Suppressor macrophage (primary cell): ENCODE results near the gene ADD1.

ENCODE experiments used
- DNase-seq, 4 experiments: peaks; one replicate each; pipeline ENCODE4 v3.0.0-alpha.2; 2020 to 2022
- total RNA-seq, 17 experiments: gene quantifications; one replicate each; lab custom pipeline; 2026; ENCODE audit warnings: mixed read lengths in 6 of 17, inconsistent platforms in 3 of 17; lab: John Stamatoyannopoulos, UW

The ADD1 gene, protein sequence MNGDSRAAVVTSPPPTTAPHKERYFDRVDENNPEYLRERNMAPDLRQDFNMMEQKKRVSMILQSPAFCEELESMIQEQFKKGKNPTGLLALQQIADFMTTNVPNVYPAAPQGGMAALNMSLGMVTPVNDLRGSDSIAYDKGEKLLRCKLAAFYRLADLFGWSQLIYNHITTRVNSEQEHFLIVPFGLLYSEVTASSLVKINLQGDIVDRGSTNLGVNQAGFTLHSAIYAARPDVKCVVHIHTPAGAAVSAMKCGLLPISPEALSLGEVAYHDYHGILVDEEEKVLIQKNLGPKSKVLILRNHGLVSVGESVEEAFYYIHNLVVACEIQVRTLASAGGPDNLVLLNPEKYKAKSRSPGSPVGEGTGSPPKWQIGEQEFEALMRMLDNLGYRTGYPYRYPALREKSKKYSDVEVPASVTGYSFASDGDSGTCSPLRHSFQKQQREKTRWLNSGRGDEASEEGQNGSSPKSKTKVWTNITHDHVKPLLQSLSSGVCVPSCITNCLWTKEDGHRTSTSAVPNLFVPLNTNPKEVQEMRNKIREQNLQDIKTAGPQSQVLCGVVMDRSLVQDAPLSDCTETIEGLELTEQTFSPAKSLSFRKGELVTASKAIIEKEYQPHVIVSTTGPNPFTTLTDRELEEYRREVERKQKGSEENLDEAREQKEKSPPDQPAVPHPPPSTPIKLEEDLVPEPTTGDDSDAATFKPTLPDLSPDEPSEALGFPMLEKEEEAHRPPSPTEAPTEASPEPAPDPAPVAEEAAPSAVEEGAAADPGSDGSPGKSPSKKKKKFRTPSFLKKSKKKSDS
- total RNA-seq: 123 to 197 (median 162) reads per million in 17 experiments

DNA sequence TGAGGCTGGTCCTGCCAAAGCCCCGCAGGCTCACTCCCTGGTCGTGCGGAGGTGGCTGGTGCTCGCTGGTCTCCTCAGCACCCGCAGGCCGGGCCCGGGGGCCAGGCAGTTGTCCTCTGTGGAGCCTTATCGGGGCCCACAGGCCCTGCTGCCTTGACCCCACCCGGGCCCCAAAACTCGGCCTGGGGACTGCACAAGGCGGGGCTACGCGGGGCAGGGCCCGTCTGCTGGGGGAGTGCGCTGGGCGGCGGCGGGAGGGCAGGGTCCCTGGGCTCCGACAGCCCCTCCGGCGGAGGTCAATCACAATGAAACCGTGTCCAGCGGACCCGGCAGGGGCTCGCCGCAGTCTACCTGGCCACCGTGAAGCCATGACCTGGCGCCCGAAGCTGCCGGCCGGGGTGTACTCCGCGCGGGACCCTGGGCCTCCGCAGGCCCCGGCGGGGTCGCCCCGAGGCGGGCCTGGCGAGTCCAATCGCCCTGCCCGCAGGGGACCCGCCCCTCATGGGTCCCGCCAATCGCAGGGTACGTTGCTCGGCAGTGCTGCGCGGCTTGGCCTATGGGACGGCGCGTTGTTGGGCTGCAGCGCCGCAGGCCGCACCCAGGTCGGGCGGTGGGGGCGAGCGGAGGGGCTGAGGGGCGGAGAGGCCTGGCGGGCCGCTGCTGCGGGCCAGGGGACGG is at the start of gene ADD1:
TSS of gene ADD1 (plus strand) at position 582 of the 678 bp plus-strand sequence. CDS start 32,072 bp downstream, outside the sequence.
- DNase-seq: peak; percentile 93 to 98 (median 96)

GRCh38 chr4:2794486-2795299 is 49.0 kb upstream of the ADD1 start:
- DNase-seq: peak; percentile 86 to 93 (median 91)

- DNase-seq: no peak
Observed at GRCh38 chr4:2795300-2795892, 48.2 kb upstream of the ADD1 start.

- DNase-seq: peak in 1 of 4 experiments; percentile 43
Observed at GRCh38 chr4:2795893-2796848, 47.5 kb upstream of the ADD1 start.

GRCh38 chr4:2796849-2797544 is 46.6 kb upstream of the ADD1 start:
- DNase-seq: peak in 1 of 4 experiments; percentile 2

DNA sequence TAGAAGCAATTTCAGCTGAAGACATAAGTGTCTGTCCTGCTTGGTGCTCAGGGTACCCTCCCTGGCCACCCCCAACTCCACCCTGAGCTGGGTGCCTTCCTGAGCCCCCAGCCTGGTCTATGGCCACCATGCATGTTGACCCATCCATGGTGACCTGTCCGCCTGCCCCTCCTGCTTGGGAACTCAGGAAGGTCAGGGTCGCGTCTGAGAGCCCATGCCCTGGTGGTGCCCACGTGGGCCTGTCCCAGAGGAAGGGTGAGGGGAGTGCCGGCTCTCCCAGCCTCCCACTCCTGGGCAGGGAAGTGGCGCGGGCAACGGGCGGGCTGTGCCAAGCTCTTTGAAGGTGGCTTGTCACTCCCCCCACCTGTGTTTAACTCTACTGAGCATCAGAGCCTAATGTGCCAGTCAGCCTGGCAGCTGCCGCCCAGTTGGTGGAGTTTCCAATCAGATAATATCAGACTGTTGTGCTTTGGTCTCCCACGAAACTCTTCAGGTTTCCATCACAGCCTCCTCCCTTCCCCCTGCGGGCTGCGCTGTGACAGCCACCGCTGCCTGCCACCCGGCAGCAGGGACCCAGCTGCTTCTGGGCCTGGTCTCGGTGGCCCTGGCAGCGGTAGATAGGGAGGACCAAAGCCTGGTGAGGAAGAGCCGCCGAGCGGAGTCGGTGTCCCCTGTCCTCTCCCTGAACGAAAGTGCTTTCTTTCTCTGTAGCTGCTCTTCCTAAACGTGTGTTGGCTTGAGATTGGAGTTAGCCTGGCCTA is 45.9 kb upstream of the ADD1 start:
- DNase-seq: peak in 2 of 4 experiments; percentile 36 to 48

DNA sequence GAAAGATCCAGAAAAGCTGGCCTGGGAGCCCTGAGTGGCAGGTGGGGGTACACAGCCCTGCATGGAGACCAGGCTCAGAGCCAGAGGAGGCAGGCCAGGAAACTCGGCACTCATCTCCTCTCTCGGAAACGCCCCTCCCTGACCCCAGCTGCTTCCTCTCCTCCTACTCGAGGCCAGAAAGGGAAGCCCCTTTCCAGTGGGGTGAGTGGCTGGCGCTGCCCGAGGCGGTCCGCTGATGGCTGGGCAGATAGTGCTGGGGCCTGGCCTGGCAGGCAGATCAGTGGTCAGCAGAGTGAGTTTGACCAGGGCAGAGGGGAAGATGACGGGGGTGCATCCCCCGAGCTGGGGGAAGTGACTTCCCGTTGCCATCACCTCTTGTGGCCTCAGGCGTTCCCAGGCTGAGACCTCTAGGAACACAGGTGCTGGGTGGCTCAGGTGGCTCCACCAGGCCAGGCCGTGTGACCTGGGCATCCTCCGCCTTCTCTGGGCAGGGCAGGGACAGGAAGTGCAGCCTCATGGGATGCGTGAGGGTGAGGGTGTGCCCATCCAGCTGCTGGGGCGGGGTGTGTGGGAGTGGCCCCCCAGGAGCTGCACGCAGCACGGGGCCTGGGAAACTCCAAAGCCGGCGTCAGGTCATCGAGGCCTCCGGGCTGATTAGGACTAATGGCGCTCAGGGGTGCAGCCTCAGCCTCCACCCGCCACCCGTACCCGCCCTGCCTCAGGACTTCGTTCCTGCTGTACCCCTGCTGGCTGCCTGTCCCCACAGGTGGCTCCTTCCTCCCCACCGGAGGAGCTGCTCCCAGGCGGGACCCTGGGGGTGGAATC is 45.0 kb upstream of the ADD1 start:
- DNase-seq: peak; percentile 91 to 97 (median 94)

GRCh38 chr4:2799224-2799911 is 44.3 kb upstream of the ADD1 start:
- DNase-seq: peak; percentile 68 to 84 (median 82)

GRCh38 chr4:2799971-2800690 is 43.5 kb upstream of the ADD1 start:
- peak in 3 of 4 experiments; percentile 60 to 73 (median 64) for DNase-seq

DNA sequence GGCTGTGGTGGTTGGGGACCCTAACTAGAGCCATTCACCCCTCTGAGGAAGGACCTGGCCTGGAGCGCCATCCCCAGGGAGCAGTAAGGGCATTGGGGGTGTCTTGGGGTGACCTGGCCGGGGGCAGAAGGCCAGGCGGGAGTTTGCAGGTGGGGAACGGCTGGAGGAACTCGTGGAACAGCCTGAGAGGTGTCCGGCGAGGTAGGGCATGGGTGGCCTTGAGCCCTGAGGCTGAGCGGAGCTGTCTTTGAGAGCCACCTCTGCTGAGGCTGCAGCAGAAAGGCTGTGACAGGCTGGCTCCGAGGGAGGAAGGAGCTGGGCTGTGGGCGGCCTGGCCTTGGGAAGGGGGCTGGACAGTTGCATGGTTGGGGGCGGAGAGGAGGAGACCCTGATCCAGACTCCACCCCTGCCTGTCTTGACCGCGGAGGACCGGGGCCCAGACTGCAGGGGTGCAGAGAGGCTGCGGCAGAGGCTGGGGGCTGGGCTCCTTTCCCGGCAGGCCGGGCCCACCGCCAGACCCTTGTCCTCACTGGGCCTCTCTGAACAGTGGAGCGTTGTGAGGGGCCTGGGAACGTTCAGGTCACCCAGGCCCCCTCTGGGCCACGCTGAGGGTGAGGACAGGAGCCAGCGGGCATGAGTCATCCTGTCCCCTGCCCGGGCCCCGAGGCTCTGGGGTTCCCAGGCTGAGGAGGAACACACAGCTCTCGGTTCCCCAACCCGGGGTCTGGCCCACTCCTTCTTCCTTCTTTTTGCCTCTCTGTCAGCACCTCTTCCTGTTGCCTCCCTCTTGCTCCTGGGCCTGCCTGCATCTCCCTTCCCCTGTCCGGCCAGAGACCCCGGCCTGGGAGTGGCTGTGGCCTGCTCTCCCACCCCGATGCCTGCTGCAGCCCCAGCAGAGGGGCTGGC is 42.7 kb upstream of the ADD1 start:
- peak; percentile 95 to 98 (median 97) for DNase-seq

DNA sequence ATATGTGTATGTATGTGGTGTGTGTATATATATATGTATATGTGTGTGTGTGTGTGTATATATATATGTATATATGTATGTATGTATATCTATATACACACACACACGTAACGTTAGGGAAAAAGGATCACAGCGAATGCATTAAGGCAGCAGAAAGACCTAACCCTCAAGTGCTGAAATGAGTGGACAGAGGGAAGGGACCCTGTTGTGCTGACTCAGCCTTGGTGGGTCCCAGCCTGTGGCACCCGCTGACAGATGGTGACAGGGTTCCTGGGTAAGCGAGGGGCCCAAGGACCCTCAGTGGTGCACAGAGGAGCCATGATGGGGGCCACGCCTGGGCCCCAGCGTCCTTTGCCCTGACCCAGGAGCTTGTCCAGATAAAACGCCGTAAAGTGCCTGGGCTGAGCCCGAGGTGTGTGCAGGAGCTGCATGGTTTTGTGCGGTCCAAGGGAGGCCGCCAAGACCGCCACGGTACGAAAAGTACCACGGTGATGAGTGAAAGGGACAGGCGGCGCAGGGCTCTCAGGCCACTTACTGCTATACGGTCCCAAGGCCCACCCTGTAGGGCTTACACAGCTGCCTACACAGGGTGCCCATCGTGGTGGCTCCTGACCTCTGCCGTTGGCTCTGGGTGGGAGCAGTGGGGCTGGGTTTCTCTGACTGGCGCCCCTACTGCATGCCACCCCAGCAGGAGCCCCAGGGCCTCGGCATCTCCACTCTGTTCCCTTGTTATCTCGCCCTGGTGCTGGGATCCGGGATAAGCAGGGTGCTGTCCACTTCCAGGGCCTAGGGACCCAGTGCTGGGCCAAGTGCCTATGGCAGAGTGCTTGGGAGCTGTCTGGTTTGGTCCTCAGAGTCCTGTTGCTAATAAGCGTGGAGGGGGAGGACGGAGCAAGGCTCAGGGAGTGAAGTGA is 40.8 kb upstream of the ADD1 start:
- DNase-seq: peak in 3 of 4 experiments; percentile 0 to 27 (median 3)

GRCh38 chr4:2803624-2804448 is 39.8 kb upstream of the ADD1 start:
- DNase-seq: peak; percentile 92 to 96 (median 94)

DNA sequence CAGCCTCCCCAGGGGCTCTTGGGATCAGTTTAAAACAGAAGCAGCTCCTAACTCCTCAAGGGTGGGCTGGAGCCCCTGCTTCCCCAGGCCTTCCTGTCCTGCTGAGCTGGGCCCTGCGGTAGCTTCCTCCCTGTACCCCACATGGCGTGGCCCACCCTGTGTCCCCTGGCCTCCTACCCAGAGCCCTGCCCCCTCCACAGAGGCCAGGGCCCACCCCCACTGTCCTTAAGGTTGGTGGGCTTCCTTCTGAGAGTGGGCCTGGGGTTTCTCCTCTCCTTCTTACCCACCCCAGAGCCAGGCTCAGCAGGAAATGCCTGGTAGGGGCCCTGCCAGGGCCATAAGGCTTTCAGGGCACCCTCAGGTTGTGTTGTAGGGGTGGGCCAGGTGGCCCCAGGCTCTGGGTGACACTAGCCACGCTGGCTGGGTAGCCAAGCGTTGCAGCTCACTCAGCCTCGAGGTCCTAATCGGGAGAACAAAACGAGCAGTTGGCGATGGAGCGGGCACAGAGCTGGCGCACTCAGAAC is 39.1 kb upstream of the ADD1 start:
- peak in 1 of 4 experiments; percentile 20 for DNase-seq
